Panc1 (cell line): ENCODE results near the gene IL1R2. TPM values are rescaled to one million over a fixed set of nuclear protein-coding genes. Genes with fewer than 3 reads are reported as not detected.

Experiments
- ATAC-seq: fragments of 200-7000 bp; cut with Tn5 transposase; 2 replicates; pipeline ENCODE4 v1.9.1; 2020; ENCODE audit warnings: mild to moderate bottlenecking, moderate library complexity
- BruUV-seq: library from RNA; stranded (reverse); fragments of 400-500 nt; replicated peaks from 2 replicates; lab custom pipeline; 2021; lab: Mats Ljungman, UMichigan
- CTCF ChIA-PET: fragments of 300-600 bp; sonication (Branson Sonifier 250); formaldehyde crosslinking; loops from one replicate; lab custom pipeline; 2022; ENCODE audit warnings: antibody characterized with exemption; lab: Charles Lee
- POLR2A ChIA-PET: fragments of 300-600 bp; sonication (Branson Sonifier 250); formaldehyde crosslinking; loops from one replicate; lab custom pipeline; 2022; ENCODE audit warnings: antibody characterized with exemption; lab: Charles Lee
- DNase-seq: peaks from one replicate; pipeline ENCODE4 v3.0.0-alpha.2; 2010; ENCODE audit warnings: low read depth, low spot score
- H3K27ac ChIP-seq: 2 replicates; pipeline ENCODE4 v1.5.1; 2011; ENCODE audit warnings: mild to moderate bottlenecking, low read length, inconsistent platforms
- H3K27me3 ChIP-seq: fragments of 200-500 bp; sonication (Bioruptor generic); 2 replicates; pipeline ENCODE4 v1.6.0; 2014; ENCODE audit warnings: low read length, inconsistent platforms; ENCODE audit not compliant: control insufficient read depth, insufficient read depth
- H3K36me3 ChIP-seq: fragments of 200-500 bp; sonication (Bioruptor generic); 2 replicates; pipeline ENCODE4 v1.5.1; 2014; ENCODE audit warnings: inconsistent platforms, mild to moderate bottlenecking, low read length, moderate library complexity; ENCODE audit not compliant: control insufficient read depth, insufficient read depth
- H3K4me1 ChIP-seq: 2 replicates; pipeline ENCODE4 v1.5.1; 2011; ENCODE audit warnings: inconsistent platforms, mild to moderate bottlenecking, low read length, moderate library complexity; ENCODE audit not compliant: control insufficient read depth, insufficient read depth
- H3K4me3 ChIP-seq, 2 experiments: 2 replicates each; pipeline ENCODE4 v1.5.1; 2011 to 2012; ENCODE audit warnings: low read depth in 2 of 2, low read length in 2 of 2, mild to moderate bottlenecking in 2 of 2, inconsistent platforms in 1 of 2, moderate library complexity in 1 of 2
- H3K9me3 ChIP-seq: fragments of 200-500 bp; sonication (Bioruptor generic); 2 replicates; pipeline ENCODE4 v1.5.1; 2014; ENCODE audit warnings: low read depth, mild to moderate bottlenecking, inconsistent platforms, low read length, moderate library complexity; ENCODE audit not compliant: control insufficient read depth, insufficient read depth
- CTCF ChIP-seq: fragments of 450-650 bp; IDR thresholded peaks from 2 replicates; pipeline ENCODE4 v1.5.1; 2017; ENCODE audit warnings: mild to moderate bottlenecking
- POLR2AphosphoS5 ChIP-seq: IDR thresholded peaks from 2 replicates; pipeline ENCODE4 v1.6.1; 2012; ENCODE audit warnings: mild to moderate bottlenecking, low read depth, low read length, moderate library complexity
- REST ChIP-seq, 2 experiments: IDR thresholded peaks; 2 replicates each; pipeline ENCODE4 v1.6.1; 2011 to 2012; ENCODE audit warnings: low read depth in 2 of 2, control low read depth in 1 of 2, low read length in 1 of 2, mild to moderate bottlenecking in 1 of 2, moderate library complexity in 1 of 2; ENCODE audit not compliant: insufficient read depth in 1 of 2
- SIN3A ChIP-seq: IDR thresholded peaks from 2 replicates; pipeline ENCODE4 v1.6.1; 2012; ENCODE audit warnings: low read depth, mild to moderate bottlenecking, low read length, moderate library complexity, borderline replicate concordance; ENCODE audit not compliant: insufficient read depth
- TCF7L2 ChIP-seq: IDR thresholded peaks from 2 replicates; pipeline ENCODE4 v1.6.1; 2011; ENCODE audit warnings: mild to moderate bottlenecking, low read depth, low read length, inconsistent platforms
- in situ Hi-C: cut with HindIII; loops from 2 replicates; pipeline ENCODE4 v1.10.0; 2016; ENCODE audit warnings: low sequenced_read_pairs, low pct_unique_long_range_greater_than_20kb
- intact Hi-C: fragments of 100-400 bp; cut with micrococcal nuclease; formaldehyde crosslinking; loops from one replicate; pipeline ENCODE4 v1.10.0; 2022; ENCODE audit not compliant: unreplicated experiment
- total RNA-seq: library from RNA; stranded (reverse); gene quantifications from one replicate; pipeline ENCODE4 v1.2.1, GENCODE V29; 2021; ENCODE audit not compliant: unreplicated experiment

The IL1R2 gene
- total RNA-seq, 1 experiment from 2014 or later: 0.15 TPM

- CTCF ChIA-PET: no interaction called here
- ATAC-seq (no peak), DNase-seq (no peak)
- intact Hi-C loops: no loop called here
- BruUV-seq: no TSS peak
- TF ChIP-seq POLR2AphosphoS5 (no peak), TCF7L2 (no peak), SIN3A (no peak), REST (IDR thresholded peaks at IDR 0.05; ENCODE audit: insufficient read depth in 1 of 2, low read depth in 2 of 2, low read length in 1 of 2) (no peak), CTCF (no peak)
- H3K9me3 ChIP-seq: no peaks in the 10 kb centered on the region
- POLR2A ChIA-PET: no interaction called here
- in situ Hi-C loops: no loop called here
- H3K27ac ChIP-seq: no peak overlapping the region
- no peaks in the 10 kb centered on the region for H3K4me1 ChIP-seq
- H3K27me3 ChIP-seq: no peaks in the 10 kb centered on the region
- no peaks in the 10 kb centered on the region for H3K36me3 ChIP-seq
- H3K4me3 ChIP-seq: no peak overlapping the region
These were observed 35.0 kb upstream of the IL1R2 start for GRCh38 chr2:101956465-101957438.

GRCh38 chr2:101958061-101958460 is 33.7 kb upstream of the IL1R2 start:
- Histone ChIP-seq H3K27ac (no peak overlapping the region), H3K27me3 (no peaks in the 10 kb centered on the region), H3K4me3 (no peak overlapping the region), H3K4me1 (no peaks in the 10 kb centered on the region), H3K36me3 (no peaks in the 10 kb centered on the region), H3K9me3 (no peaks in the 10 kb centered on the region)
- ATAC-seq (no peak), DNase-seq (no peak)
- ChIA-PET CTCF (no interaction called here), POLR2A (no interaction called here)
- BruUV-seq: no TSS peak
- in situ Hi-C loops: no loop called here
- TF ChIP-seq REST (IDR thresholded peaks at IDR 0.05; ENCODE audit: insufficient read depth in 1 of 2, low read depth in 2 of 2, low read length in 1 of 2) (no peak), CTCF (no peak), TCF7L2 (no peak), POLR2AphosphoS5 (no peak), SIN3A (no peak)
- intact Hi-C loops: no loop called here
